AG04449 (cell line): ENCODE results near the gene DUSP3.

Experiments used
- CTCF ChIA-PET: fragments of 350-600 bp; formaldehyde crosslinking; extraction: SDS; loops from one replicate; lab custom pipeline; 2021; ENCODE audit warnings: antibody characterized with exemption; lab: Yijun Ruan, JAX
- POLR2A ChIA-PET: fragments of 400-600, 350-600 bp; formaldehyde crosslinking; extraction: SDS; loops from one replicate; lab custom pipeline; 2020; ENCODE audit warnings: antibody characterized with exemption, inconsistent platforms; lab: Yijun Ruan, JAX
- DNase-seq: peaks from one replicate; pipeline ENCODE4 v3.0.0-alpha.2; 2010; ENCODE audit warnings: low read depth, low spot score
- H3K4me3 ChIP-seq: 2 replicates; pipeline ENCODE4 v1.5.1; 2011; ENCODE audit warnings: low read depth, mild to moderate bottlenecking, control low read depth, low read length
- TF ChIP-seq, protein P1 (sequence below): IDR thresholded peaks from one replicate; pipeline ENCODE4 v1.5.1; 2011; ENCODE audit warnings: mild to moderate bottlenecking, moderate library complexity, low read length, control low read depth, inconsistent platforms; ENCODE audit not compliant: insufficient read depth; ENCODE audit errors: missing control alignments

DUSP3 gene

DNA sequence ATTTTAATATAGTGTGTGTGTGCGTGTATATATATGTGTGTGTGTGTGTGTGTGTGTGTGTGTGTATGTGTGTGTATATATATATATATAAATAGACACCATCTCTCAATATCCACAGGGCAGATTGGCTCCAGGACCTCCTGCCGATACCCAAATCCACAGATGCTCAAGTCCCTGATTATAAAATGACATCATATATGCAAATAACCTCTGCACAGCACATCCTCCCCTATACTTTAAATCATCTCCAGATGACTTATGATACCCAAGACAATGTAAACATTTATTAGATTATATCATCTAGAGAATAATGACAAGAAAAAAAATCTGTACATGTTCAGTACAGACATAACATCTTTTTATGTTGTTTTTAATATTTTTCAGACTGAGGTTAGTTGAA is 7.8 kb downstream of the DUSP3 start:
- POLR2A ChIA-PET = no interaction called here
- TF ChIP-seq, protein P1, sequence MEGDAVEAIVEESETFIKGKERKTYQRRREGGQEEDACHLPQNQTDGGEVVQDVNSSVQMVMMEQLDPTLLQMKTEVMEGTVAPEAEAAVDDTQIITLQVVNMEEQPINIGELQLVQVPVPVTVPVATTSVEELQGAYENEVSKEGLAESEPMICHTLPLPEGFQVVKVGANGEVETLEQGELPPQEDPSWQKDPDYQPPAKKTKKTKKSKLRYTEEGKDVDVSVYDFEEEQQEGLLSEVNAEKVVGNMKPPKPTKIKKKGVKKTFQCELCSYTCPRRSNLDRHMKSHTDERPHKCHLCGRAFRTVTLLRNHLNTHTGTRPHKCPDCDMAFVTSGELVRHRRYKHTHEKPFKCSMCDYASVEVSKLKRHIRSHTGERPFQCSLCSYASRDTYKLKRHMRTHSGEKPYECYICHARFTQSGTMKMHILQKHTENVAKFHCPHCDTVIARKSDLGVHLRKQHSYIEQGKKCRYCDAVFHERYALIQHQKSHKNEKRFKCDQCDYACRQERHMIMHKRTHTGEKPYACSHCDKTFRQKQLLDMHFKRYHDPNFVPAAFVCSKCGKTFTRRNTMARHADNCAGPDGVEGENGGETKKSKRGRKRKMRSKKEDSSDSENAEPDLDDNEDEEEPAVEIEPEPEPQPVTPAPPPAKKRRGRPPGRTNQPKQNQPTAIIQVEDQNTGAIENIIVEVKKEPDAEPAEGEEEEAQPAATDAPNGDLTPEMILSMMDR = no peak
- DNase-seq = no peak
- CTCF ChIA-PET = interaction anchor here (0.7 to 22.0 kb wide), 3 partner anchors 9 to 72 kb away, joined by 3 to 1463 read pairs (median 14); partner anchors contain the start of gene SOST
- no peak overlapping the region for H3K4me3 ChIP-seq

GRCh38 chr17:43769859-43770258 is 8.9 kb downstream of the DUSP3 start:
- no peak for DNase-seq
- H3K4me3 ChIP-seq = no peak overlapping the region
- TF ChIP-seq, protein P1 = no peak
- ChIA-PET CTCF (interaction anchor here (1.2 to 22.0 kb wide), 4 partner anchors 9 to 76 kb away, joined by 4 to 1463 read pairs (median 9); partner anchors contain the start of genes CD300LG, DUSP3 and SOST), POLR2A (no interaction called here)

- H3K4me3 ChIP-seq = no peak overlapping the region
- CTCF ChIA-PET = interaction anchor here (1.2 to 22.0 kb wide), 5 partner anchors 9 to 77 kb away, joined by 4 to 1463 read pairs (median 14); partner anchors contain the start of genes CD300LG, DUSP3 and SOST
- POLR2A ChIA-PET = no interaction called here
- DNase-seq = no peak
- TF ChIP-seq, protein P1 = no peak
These were observed 9.4 kb downstream of the DUSP3 start for GRCh38 chr17:43769426-43769825.

DNA sequence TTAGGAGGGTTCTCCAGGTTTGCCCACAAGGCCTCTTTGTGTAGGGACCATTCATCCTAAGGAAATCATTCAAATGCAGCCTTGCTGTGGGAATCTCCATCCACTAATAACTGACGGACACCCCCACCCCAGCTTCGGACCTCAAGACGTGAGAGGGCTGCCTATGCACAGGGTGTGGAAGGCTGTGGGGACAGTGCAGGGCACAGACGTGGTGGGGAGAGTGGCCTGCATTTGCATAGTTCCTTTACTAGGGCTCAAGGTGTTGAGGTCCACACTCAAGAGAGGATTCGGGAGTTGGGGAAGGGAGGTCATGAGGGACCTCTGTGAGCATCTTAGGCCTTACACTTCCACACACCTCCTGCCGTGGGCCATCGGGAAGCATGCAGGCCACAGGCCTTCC is 9.8 kb downstream of the DUSP3 start:
- H3K4me3 ChIP-seq = no peak overlapping the region
- TF ChIP-seq, protein P1 = no peak
- DNase-seq = no peak
- ChIA-PET CTCF (interaction anchor here (1.4 to 22.0 kb wide), 5 partner anchors 8 to 77 kb away, joined by 4 to 1463 read pairs (median 55); partner anchors contain the start of genes CD300LG, DUSP3 and SOST), POLR2A (no interaction called here)

DNA sequence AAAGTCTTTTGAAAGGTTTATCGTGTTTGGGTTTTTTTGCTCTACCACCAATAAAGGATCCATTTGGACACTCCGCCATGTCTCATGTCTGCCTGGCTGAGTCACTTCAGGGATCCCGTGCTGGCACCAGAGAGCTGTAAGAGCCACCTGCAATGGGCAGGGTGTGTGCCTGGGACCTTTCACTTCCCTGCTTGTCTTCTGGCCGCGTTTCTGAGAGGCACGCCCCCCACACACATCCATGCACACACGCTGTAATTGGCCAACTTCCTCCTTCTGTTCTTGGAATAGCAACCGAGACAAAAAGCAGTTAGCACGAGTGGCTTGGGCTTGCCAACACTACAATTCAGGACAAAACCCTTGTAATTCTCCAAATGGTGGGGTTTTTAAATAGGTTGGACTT is 10.4 kb downstream of the DUSP3 start:
- no peak for DNase-seq
- ChIA-PET POLR2A (no interaction called here), CTCF (interaction anchor here (1.2 to 22.0 kb wide), 6 partner anchors 8 to 192 kb away, joined by 3 to 1463 read pairs (median 57); partner anchors contain the start of genes DUSP3 and SOST)
- TF ChIP-seq, protein P1 = no peak
- no peak overlapping the region for H3K4me3 ChIP-seq

DNA sequence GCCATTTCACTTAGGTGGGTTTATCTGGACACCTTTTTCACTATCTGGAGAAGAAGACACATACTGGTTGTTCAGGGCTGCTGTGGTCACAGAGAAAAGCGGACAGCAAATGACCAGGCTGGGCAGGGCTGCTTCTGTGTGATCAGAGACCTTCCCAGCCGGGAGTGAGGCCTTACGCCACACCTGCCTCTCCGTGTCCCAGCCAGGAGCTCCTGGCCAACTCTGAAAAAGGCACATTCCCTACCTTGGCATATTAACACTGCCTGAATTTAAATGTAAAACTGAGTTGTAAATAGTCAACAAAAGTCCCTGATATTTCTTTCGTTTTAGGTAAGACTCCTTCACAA is 11.1 kb downstream of the DUSP3 start:
- TF ChIP-seq, protein P1 = no peak
- no peak for DNase-seq
- CTCF ChIA-PET = interaction anchor here (0.7 to 22.0 kb wide), 16 partner anchors 9 to 282 kb away, joined by 3 to 1463 read pairs (median 4); partner anchors contain the start of genes CD300LG, DUSP3 and SOST
- POLR2A ChIA-PET = no interaction called here
- no peak overlapping the region for H3K4me3 ChIP-seq
